ENCODE results near the gene TRIM31.
"Not testable (repeated sequence)": the region's sequence is repeated elsewhere in the genome, so short reads cannot be mapped to it uniquely, and the experiment has no call there.

The TRIM31 gene

GRCh38 chr6:30149234-30149633 is 36.3 kb upstream of the TRIM31 start:
- DNase-seq (ENCODE audit: low read depth), result no peak

DNA sequence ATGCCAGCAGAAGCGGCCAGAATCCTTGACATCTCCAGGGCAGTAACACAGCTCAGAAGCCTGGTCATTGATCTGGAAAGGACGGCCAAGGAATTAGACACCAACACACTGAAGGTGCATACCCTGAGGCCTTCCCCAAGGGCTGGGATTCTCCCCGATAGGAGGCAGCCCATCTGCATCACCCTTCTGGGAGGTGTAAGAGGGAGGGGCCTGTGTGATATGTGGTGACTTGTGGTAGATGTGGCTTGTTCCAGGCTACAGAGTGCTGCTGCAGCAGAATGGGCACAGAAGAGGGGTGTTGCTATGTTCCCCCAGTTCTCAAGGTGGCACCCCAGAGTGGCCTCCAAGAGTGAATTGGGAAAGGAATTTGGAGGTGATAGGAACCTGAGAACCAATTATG is 34.2 kb upstream of the TRIM31 start:
- DNase-seq (ENCODE audit: low read depth), result no peak

DNA sequence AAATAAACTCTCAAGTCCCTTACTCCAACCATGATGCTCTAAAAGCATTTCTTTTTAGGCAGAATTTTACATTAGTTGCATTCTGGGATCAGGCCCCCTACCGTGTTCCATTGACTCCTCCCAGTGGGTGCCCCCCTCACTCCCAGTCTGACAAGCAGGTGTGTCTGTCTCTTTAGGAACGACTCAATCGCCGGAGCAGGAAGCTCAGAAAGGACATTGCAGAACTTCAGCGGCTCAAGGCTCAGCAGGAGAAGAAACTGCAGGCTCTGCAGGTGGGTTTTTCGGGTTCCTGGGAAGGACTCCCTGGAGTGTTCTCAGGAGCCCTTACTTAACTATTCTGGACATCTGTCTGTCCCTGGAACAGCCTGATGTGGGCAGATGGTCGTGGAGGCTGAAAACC is 32.9 kb upstream of the TRIM31 start:
- no peak for DNase-seq (ENCODE audit: low read depth)

- DNase-seq (ENCODE audit: low read depth), result no peak
Measured at GRCh38 chr6:30144811-30145210, 31.9 kb upstream of the TRIM31 start.

DNA sequence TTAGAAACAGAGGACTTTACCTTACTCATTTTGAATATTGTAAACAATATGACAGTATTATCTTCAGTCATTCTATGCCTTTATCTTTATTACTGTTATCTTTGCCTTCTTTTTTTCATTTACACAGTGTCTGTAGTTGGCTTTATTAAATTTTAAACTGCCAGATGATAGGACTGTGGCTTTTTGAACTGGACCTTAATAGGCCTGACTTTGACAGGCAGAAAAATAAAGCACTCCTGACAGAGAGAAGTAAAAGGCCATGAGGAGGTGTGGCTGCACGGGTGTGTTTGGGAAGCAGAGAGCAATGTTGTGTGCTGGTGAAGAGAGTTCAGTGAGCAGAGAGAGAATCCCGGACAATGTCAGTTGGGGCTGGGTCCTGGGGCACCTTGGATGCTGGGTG is 30.9 kb upstream of the TRIM31 start:
- no peak for DNase-seq (ENCODE audit: low read depth)

- DNase-seq (ENCODE audit: low read depth), result no peak
Measured at GRCh38 chr6:30142665-30143064, 29.8 kb upstream of the TRIM31 start.

GRCh38 chr6:30140240-30140639 is 27.4 kb upstream of the TRIM31 start:
- not testable (repeated sequence) for DNase-seq (ENCODE audit: low read depth)

- DNase-seq (ENCODE audit: low read depth), result no peak
Measured at GRCh38 chr6:30136570-30137286, 23.8 kb upstream of the TRIM31 start.

GRCh38 chr6:30135757-30136156 is 22.9 kb upstream of the TRIM31 start, which contains the start of gene TRIM40:
TSS of gene TRIM40 (plus strand) at chr6:30136140. CDS start at chr6:30137037, 897 bp downstream.
- no peak for DNase-seq (ENCODE audit: low read depth)

GRCh38 chr6:30135147-30135546 is 22.3 kb upstream of the TRIM31 start:
- DNase-seq (ENCODE audit: low read depth), result no peak

- DNase-seq (ENCODE audit: low read depth), result no peak
Measured at GRCh38 chr6:30131947-30132497, 19.1 kb upstream of the TRIM31 start.

GRCh38 chr6:30130887-30131862 is 18.3 kb upstream of the TRIM31 start:
- DNase-seq (ENCODE audit: low read depth), result peak; percentile 81

DNA sequence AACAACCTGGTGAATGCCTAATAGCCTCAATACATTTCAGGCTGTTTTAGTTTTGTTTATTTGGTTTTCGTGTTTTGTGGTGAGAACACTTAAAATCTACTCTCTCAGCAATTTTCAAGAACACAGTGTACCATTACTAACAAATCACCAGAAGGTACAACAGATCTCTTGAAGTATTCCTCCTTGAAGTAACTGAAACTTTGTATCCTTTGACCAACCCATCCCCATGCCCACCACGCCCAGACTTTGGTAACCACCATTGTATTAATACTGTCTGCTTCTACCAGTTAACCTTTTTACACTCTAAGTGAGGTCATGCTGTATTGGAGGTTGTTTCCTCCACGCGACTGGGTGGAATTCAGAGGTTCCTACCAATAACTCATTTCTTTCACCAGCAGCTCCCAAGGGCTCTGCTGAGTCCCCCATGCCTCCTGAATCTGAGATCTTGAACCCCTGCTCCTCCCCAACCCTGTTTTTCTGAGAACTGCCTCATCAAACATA is 17.3 kb upstream of the TRIM31 start:
- DNase-seq (ENCODE audit: low read depth), result no peak

DNA sequence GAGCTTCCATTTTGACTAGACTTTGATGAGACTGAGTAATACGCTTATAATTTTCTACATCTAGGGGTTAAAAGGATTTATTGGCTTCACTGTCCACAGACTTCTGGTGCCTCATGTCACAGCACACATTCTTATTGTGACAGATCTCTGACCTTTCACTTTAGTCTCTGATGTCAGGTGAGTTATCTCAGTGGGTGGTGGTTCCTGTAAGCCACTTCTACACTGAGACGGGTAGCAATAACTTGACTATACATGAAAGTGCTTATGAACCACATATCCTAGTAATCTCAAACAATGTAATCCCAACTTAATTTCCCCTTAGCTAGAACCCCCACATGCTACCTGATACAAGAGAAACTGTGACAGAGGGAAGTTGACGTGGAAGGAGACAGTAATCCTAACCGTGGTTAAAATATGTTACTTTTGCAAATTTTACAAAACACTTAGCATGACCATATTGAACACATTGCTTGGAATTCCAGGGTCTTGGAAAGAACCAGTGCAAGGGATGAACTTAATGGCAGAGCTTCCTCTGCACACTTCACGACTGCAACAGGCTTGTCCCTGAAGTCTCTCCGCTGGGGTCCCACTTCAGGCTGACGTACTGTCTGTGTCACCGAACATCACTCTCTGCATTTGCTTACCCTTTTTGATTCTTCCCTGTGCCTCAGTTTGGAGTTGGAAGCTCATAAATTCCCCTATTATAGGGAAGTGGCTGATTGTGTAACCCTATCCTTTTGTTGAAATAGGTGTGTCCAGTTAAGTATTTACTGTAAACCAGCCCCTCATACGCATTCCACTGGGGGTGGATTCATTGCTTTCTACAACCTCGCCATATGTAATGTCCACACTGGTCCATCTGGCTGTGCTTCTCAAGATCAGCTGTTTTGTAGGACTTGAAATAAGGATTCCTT is 16.6 kb upstream of the TRIM31 start:
- no peak for DNase-seq (ENCODE audit: low read depth)

DNA sequence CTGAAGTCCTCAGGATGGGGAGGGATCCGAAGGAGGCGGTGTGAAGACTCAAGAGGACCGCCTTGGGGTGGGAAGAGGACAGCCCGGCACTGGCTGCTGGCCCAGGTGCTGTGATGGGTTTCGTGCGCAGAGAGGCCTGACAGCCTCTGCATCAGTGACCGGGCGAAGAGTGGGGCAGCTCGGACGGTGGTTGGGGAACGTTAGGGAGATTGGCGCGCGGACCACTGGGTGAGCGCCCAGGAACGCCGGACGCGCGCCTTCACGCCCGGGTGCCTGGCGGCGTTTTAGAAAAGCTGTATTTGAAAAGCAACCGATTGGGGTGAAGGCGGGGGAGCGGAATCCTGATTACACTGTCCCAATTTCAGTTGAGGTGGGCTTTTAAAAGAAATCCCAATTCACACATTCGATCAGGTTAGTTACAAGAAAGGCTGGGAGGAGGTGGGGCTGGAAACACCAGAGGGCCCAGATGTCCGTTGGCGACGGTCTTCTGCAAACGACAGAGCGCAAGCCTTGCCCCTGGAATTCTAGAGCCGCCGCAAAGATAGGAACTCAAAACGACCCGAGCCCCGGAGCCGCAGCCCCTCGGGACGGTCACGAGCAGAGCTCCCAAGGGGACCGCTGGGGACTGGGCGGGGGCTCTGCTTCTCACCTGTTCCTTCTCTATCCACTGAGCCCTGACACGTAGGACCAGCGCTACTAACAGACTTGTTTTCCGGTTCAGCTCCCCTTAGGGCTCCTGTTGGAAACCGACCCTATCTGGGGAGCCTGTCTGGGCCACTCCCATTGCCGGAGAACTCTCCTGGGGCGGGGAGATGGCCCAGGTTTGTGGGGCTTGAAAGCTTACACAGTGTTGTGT is 14.6 kb upstream of the TRIM31 start:
- DNase-seq (ENCODE audit: low read depth), result no peak

- no peak for DNase-seq (ENCODE audit: low read depth)
Measured at GRCh38 chr6:30122515-30122914, 9.6 kb upstream of the TRIM31 start.

- no peak for DNase-seq (ENCODE audit: low read depth)
Measured at GRCh38 chr6:30121446-30122366, 8.8 kb upstream of the TRIM31 start.

DNA sequence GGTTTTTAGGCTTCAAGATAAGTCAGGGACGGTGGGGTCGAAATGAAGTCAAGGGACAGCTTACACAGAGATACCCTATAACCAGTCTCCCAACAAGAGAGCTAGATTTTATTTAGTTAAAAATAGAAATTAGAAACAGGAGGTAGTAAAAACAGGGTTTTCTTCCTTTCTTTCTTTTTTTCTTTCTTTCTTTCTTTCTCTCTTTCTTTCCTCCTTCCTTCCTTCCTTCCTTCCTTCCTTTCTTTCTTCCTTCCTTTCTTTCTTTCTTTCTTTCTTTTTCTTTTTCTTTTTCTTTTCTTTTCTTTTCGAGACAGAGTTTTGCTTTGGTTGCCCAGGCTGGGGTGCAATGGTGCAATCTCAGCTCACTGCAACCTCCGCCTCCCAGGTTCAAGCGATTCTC is 5.8 kb upstream of the TRIM31 start:
- not testable (repeated sequence) for DNase-seq (ENCODE audit: low read depth)

DNA sequence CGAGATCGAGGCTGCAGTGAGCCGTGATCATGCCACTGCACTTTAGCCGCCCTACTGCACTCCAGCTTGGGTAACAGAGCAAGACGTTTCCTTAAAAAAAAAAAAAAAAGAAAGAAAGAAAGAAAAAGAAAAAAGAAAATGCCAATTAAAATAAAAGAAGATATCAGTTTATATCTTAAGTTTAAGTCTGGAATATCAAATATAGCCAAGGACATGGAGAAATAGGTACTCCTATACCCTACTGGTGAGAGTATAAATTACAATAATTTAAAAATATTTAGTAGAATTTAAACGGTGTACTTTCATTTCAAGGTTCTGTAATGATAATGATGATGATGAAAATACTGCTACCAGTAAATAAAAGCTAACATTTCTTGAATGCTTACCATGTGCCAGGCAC is 3.8 kb upstream of the TRIM31 start:
- DNase-seq (ENCODE audit: low read depth), result no peak

Data from iris pigment epithelial cell (primary cell).